ENCODE measurements around the gene DCTN1.

GRCh38 chr2:74414441-74414840, 34.3 kb upstream of the DCTN1 start:
- TF ChIP-seq SP1 (IDR thresholded peaks at IDR 0.05) (no peak), NFRKB (IDR thresholded peaks at IDR 0.05) (no peak), HDGF (IDR thresholded peaks at IDR 0.05; ENCODE audit: borderline replicate concordance) (no peak), TARDBP (IDR thresholded peaks at IDR 0.05) (no peak), CTBP1 (IDR thresholded peaks at IDR 0.05; ENCODE audit: borderline replicate concordance) (no peak), ELF4 (IDR thresholded peaks at IDR 0.05) (no peak), ZNF384 (IDR thresholded peaks at IDR 0.05) (no peak), SUZ12 (IDR thresholded peaks at IDR 0.05) (no peak), FOXM1 (IDR thresholded peaks at IDR 0.05; ENCODE audit: borderline replicate concordance) (no peak)
